PFSK-1 (cell line): Measurements from ENCODE around the gene STK17B.

Experiments
- FOXP2 ChIP-seq: optimal IDR thresholded peaks from 2 replicates; pipeline ENCODE3; 2011; ENCODE audit warnings: borderline replicate concordance, control low read depth, inconsistent platforms; ENCODE audit not compliant: insufficient read depth; ENCODE audit errors: extremely low read length, extremely low read depth
- POLR2AphosphoS5 ChIP-seq: IDR thresholded peaks from 2 replicates; pipeline ENCODE4 v1.6.1; 2012; ENCODE audit warnings: low read depth, mild to moderate bottlenecking, control low read depth, low read length, moderate library complexity
- REST ChIP-seq, 2 experiments: IDR thresholded peaks; 2 replicates each; pipeline versions ENCODE4 v1.6.1 to v1.8.0; 2011 to 2012; ENCODE audit warnings: low read depth in 2 of 2, low read length in 2 of 2, control low read depth in 1 of 2, inconsistent platforms in 1 of 2, mild to moderate bottlenecking in 1 of 2, moderate library complexity in 1 of 2; ENCODE audit not compliant: insufficient read depth in 1 of 2
- SIN3A ChIP-seq: IDR thresholded peaks from 2 replicates; pipeline ENCODE4 v1.6.1; 2012; ENCODE audit warnings: mild to moderate bottlenecking, low read length, moderate library complexity, borderline replicate concordance; ENCODE audit not compliant: insufficient read depth
- TAF1 ChIP-seq: IDR thresholded peaks from 2 replicates; pipeline ENCODE4 v1.6.1; 2012; ENCODE audit warnings: low read length, control low read depth, borderline replicate concordance; ENCODE audit not compliant: insufficient read depth

- TF ChIP-seq TAF1 (no peak), POLR2AphosphoS5 (no peak), SIN3A (no peak), REST (IDR thresholded peaks at IDR 0.05; ENCODE audit: insufficient read depth in 1 of 2, low read depth in 2 of 2, low read length in 2 of 2) (no peak), FOXP2 (no peak)
These were observed 39.1 kb downstream of the STK17B start for GRCh38 chr2:196131949-196132925.
